G401.6 (cell line): Measurements from ENCODE around the gene ZYX.
"Not testable (repeated sequence)": the region's sequence is repeated elsewhere in the genome, so short reads cannot be mapped to it uniquely, and the experiment has no call there.

Experiments used
- FAIRE-seq: peaks from 2 replicates; lab custom pipeline; 2012; peaks lifted over from hg19 to GRCh38; lab: Jason Lieb, UNC

The ZYX gene

GRCh38 chr7:143418681-143419458 lies 37.7 kb downstream of the ZYX start:
- no peak for FAIRE-seq

- no peak for FAIRE-seq
Observed at GRCh38 chr7:143419880-143420279, 38.7 kb downstream of the ZYX start.

- not testable (repeated sequence) for FAIRE-seq
Observed at GRCh38 chr7:143420624-143421023, 39.5 kb downstream of the ZYX start.

GRCh38 chr7:143422033-143422432 lies 40.9 kb downstream of the ZYX start:
- FAIRE-seq = no peak

- not testable (repeated sequence) for FAIRE-seq
Observed at GRCh38 chr7:143424476-143424875, 43.3 kb downstream of the ZYX start.

GRCh38 chr7:143426479-143427142 lies 45.5 kb downstream of the ZYX start:
- no peak for FAIRE-seq

- FAIRE-seq = no peak
Observed at GRCh38 chr7:143429770-143430698, 48.9 kb downstream of the ZYX start.

- FAIRE-seq = no peak
Observed at GRCh38 chr7:143431109-143431508, 50.0 kb downstream of the ZYX start.

GRCh38 chr7:143433759-143434158 lies 52.6 kb downstream of the ZYX start:
- no peak for FAIRE-seq

GRCh38 chr7:143434660-143435059 lies 53.5 kb downstream of the ZYX start:
- FAIRE-seq = no peak

GRCh38 chr7:143435266-143435665 lies 54.1 kb downstream of the ZYX start:
- no peak for FAIRE-seq

GRCh38 chr7:143436325-143436946 lies 55.3 kb downstream of the ZYX start:
- no peak for FAIRE-seq

GRCh38 chr7:143437578-143437977 lies 56.4 kb downstream of the ZYX start:
- no peak for FAIRE-seq

GRCh38 chr7:143439866-143440265 lies 58.7 kb downstream of the ZYX start:
- FAIRE-seq = no peak
